Neuronal stem cell (in vitro differentiated cells): ENCODE measurements around the gene PSMB7.
A peak's percentile ranks its signal among the peaks of the same experiment; 100 is the strongest.

Experiments used
- DNase-seq: peaks from one replicate; pipeline ENCODE4 v3.0.0-alpha.2; 2013; ENCODE audit warnings: low spot score
- H2AFZ ChIP-seq: one replicate; pipeline ENCODE4 v1.6.1; 2013; ENCODE audit warnings: mild to moderate bottlenecking, low read length, inconsistent platforms
- H2AK5ac ChIP-seq: 2 replicates; pipeline ENCODE4 v1.6.1; 2013; ENCODE audit warnings: low read depth, mild to moderate bottlenecking, inconsistent platforms, low read length, moderate library complexity, mixed read lengths
- H2BK120ac ChIP-seq: 2 replicates; pipeline ENCODE4 v1.6.1; 2013; ENCODE audit warnings: low read depth, mild to moderate bottlenecking, inconsistent platforms, low read length, moderate library complexity, mixed read lengths
- H2BK12ac ChIP-seq: one replicate; pipeline ENCODE4 v1.6.1; 2013; ENCODE audit warnings: low read length, inconsistent platforms
- H2BK15ac ChIP-seq: 2 replicates; pipeline ENCODE4 v1.6.1; 2013; ENCODE audit warnings: mild to moderate bottlenecking, low read length, inconsistent platforms, mixed read lengths
- H2BK5ac ChIP-seq: one replicate; pipeline ENCODE4 v1.6.1; 2013; ENCODE audit warnings: inconsistent platforms, mild to moderate bottlenecking, low read length, moderate library complexity
- H3K14ac ChIP-seq: one replicate; pipeline ENCODE4 v1.6.1; 2013; ENCODE audit warnings: low read length, inconsistent platforms
- H3K18ac ChIP-seq: 2 replicates; pipeline ENCODE4 v1.6.1; 2013; ENCODE audit warnings: low read length, inconsistent platforms
- H3K23ac ChIP-seq: 2 replicates; pipeline ENCODE4 v1.6.1; 2013; ENCODE audit warnings: low read depth, mild to moderate bottlenecking, mixed read lengths, low read length, inconsistent platforms; ENCODE audit not compliant: poor library complexity
- H3K27ac ChIP-seq: replicated peaks from 3 replicates; pipeline ENCODE4 v1.5.1; 2013; ENCODE audit warnings: low read length, inconsistent platforms
- H3K27me3 ChIP-seq, 3 experiments: 2 replicates each; pipeline ENCODE4 v1.6.1; 2013; ENCODE audit warnings: low read length in 3 of 3, mild to moderate bottlenecking in 2 of 3, inconsistent platforms in 1 of 3, low read depth in 1 of 3, mixed read lengths in 1 of 3, moderate library complexity in 1 of 3; ENCODE audit not compliant: control insufficient read depth in 3 of 3, insufficient read depth in 3 of 3
- H3K36me3 ChIP-seq, 2 donors: replicated peaks in 1 of 2; 2 replicates each; pipeline ENCODE4 v1.6.1; 2013; ENCODE audit warnings: low read length in 2 of 2; ENCODE audit not compliant: control insufficient read depth in 2 of 2, insufficient read depth in 2 of 2
- H3K4ac ChIP-seq: 2 replicates; pipeline ENCODE4 v1.6.1; 2013; ENCODE audit warnings: inconsistent platforms, mild to moderate bottlenecking, low read length, moderate library complexity
- H3K4me1 ChIP-seq, 2 donors: 1 replicate in 1 of 2; 2 replicates in 1 of 2; pipeline ENCODE4 v1.6.1; 2013; ENCODE audit warnings: low read length in 2 of 2, low read depth in 1 of 2; ENCODE audit not compliant: control insufficient read depth in 2 of 2, insufficient read depth in 1 of 2
- H3K4me2 ChIP-seq: one replicate; pipeline ENCODE4 v1.6.1; 2013; ENCODE audit warnings: mild to moderate bottlenecking, low read length, inconsistent platforms; ENCODE audit not compliant: insufficient read depth, poor library complexity, severe bottlenecking
- H3K4me3 ChIP-seq, 2 donors: 2 replicates each; pipeline ENCODE4 v1.5.1; 2013; ENCODE audit warnings: low read length in 2 of 2, mild to moderate bottlenecking in 2 of 2, inconsistent platforms in 1 of 2, moderate library complexity in 1 of 2
- H3K79me1 ChIP-seq: one replicate; pipeline ENCODE4 v1.6.1; 2013; ENCODE audit warnings: low read depth, mild to moderate bottlenecking, inconsistent platforms, low read length, moderate library complexity
- H3K9ac ChIP-seq: one replicate; pipeline ENCODE4 v1.6.1; 2013; ENCODE audit warnings: mild to moderate bottlenecking, low read depth, low read length, inconsistent platforms; ENCODE audit not compliant: poor library complexity
- H3K9me3 ChIP-seq, 2 donors: replicated peaks in 1 of 2; 2 replicates each; pipeline versions ENCODE3 to v1.6.1; 2013; ENCODE audit warnings: low read length in 2 of 2, mild to moderate bottlenecking in 2 of 2, inconsistent platforms in 1 of 2, low read depth in 1 of 2, mixed read lengths in 1 of 2, moderate library complexity in 1 of 2; ENCODE audit not compliant: control insufficient read depth in 2 of 2, insufficient read depth in 1 of 2
- H4K8ac ChIP-seq: one replicate; pipeline ENCODE4 v1.6.1; 2013; ENCODE audit warnings: low read depth, mild to moderate bottlenecking, inconsistent platforms, low read length, moderate library complexity
- H4K91ac ChIP-seq: one replicate; pipeline ENCODE4 v1.6.1; 2013; ENCODE audit warnings: low read length, low read depth, mild to moderate bottlenecking, inconsistent platforms; ENCODE audit not compliant: poor library complexity
- WGBS, 2 donors: extraction: QIAGEN DNeasy Blood & Tissue Kit; methylation state at CpG; one replicate each; pipeline ENCODE4 v1.1.7; 2013; ENCODE audit warnings: missing lambda C conversion rate in 2 of 2, mixed read lengths in 1 of 2; ENCODE audit not compliant: insufficient read length in 2 of 2, insufficient replicate concordance in 1 of 2; ENCODE audit errors: extremely low coverage in 2 of 2; 5-methylcytosine and 5-hydroxymethylcytosine counted together

PSMB7 gene

GRCh38 chr9:124340219-124341069 is 74.8 kb downstream of the PSMB7 start:
- Histone ChIP-seq H3K9me3 (peaks cover 10 to 21% of the 10 kb centered on the region in 2 donors), H2BK5ac (no peak overlapping the region), H4K91ac (no peak overlapping the region)

GRCh38 chr9:124339603-124340146 is 75.6 kb downstream of the PSMB7 start:
- Histone ChIP-seq H3K14ac (no peak overlapping the region), H3K23ac (no peak overlapping the region), H4K8ac (no peak overlapping the region), H3K4ac (no peak overlapping the region), H3K4me2 (no peak overlapping the region), H3K9me3 (peaks cover 10 to 21% of the 10 kb centered on the region in 2 donors), H2AFZ (no peak overlapping the region), H3K9ac (no peak overlapping the region), H3K27me3 (no peaks in the 10 kb centered on the region), H3K79me1 (peaks cover 4% of the 10 kb centered on the region), H2BK15ac (no peak overlapping the region), H3K36me3 (peaks cover 32 to 90% of the 10 kb centered on the region in 2 donors), H3K4me1 (peaks cover 9 to 29% of the 10 kb centered on the region in 2 donors), H3K18ac (peak overlapping the region; percentile 53), H3K27ac (no peak overlapping the region), H2AK5ac (no peak overlapping the region), H2BK12ac (no peak overlapping the region), H3K4me3 (peak overlapping the region in 1 of 2 donors; percentile 9), H4K91ac (no peak overlapping the region), H2BK5ac (no peak overlapping the region), H2BK120ac (no peak overlapping the region)
- no peak for DNase-seq
- WGBS, 2 donors: no CpG with 5 or more reads among the region's 13 CpGs

More at GRCh38 chr9:124340219-124341069, 74.8 kb downstream of the PSMB7 start:
- no peak overlapping the region for H2AFZ ChIP-seq
- no peak overlapping the region for H3K27ac ChIP-seq
- H2AK5ac ChIP-seq: peak overlapping the region; percentile 58
- H3K18ac ChIP-seq: peak overlapping the region; percentile 69
- H2BK12ac ChIP-seq: no peak overlapping the region
- H3K27me3 ChIP-seq: no peaks in the 10 kb centered on the region
- no peak overlapping the region for H3K4me3 ChIP-seq
- H3K79me1 ChIP-seq: peaks cover 4% of the 10 kb centered on the region
- no peak overlapping the region for H4K8ac ChIP-seq
- WGBS, 2 donors: no CpG with 5 or more reads among the region's 18 CpGs
- no peak overlapping the region for H2BK120ac ChIP-seq
- H3K36me3 ChIP-seq: peaks cover 29 to 90% of the 10 kb centered on the region in 2 donors
- no peak for DNase-seq
- no peak overlapping the region for H3K4ac ChIP-seq
- H3K23ac ChIP-seq: peak overlapping the region; percentile 92
- H3K4me1 ChIP-seq: peaks cover 9 to 29% of the 10 kb centered on the region in 2 donors
- H2BK15ac ChIP-seq: peak overlapping the region; percentile 86
- H3K4me2 ChIP-seq: no peak overlapping the region
- H3K14ac ChIP-seq: no peak overlapping the region
- peak overlapping the region; percentile 38 for H3K9ac ChIP-seq

DNA sequence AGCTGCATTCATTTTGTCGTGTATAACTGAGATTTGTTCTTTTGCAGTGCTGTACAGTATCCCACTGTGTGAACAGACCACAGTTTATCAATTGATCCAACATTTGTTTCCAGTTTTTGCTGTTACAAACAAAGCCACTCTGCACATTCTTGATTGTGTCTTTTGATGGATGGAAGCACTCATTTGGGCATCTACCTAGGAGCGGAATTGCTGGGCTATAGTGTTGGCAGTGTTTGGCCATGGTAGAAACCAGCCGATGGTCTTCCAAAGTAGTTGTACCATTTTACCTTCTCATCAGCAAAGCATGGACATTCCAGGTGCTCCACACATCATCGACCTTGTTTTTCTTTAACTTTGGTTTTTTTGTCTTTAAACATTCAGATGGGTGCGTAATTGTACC is 77.7 kb downstream of the PSMB7 start:
- Histone ChIP-seq H4K8ac (no peak overlapping the region), H3K18ac (no peak overlapping the region), H3K4me1 (peaks cover 8 to 14% of the 10 kb centered on the region in 2 donors), H2AK5ac (no peak overlapping the region), H2BK120ac (no peak overlapping the region), H3K27ac (no peak overlapping the region), H3K23ac (no peak overlapping the region), H3K9ac (no peak overlapping the region), H2BK12ac (no peak overlapping the region), H4K91ac (no peak overlapping the region), H3K4me3 (no peak overlapping the region), H3K4me2 (no peak overlapping the region), H3K36me3 (peaks cover 28 to 89% of the 10 kb centered on the region in 2 donors), H2BK5ac (no peak overlapping the region), H3K27me3 (no peaks in the 10 kb centered on the region), H3K4ac (no peak overlapping the region), H3K9me3 (peaks cover 8 to 21% of the 10 kb centered on the region in 2 donors), H3K14ac (no peak overlapping the region), H2AFZ (no peak overlapping the region), H2BK15ac (no peak overlapping the region), H3K79me1 (peaks cover 4% of the 10 kb centered on the region)
- no peak for DNase-seq
- no CpG with 5 or more reads among the region's 5 CpGs for WGBS, 2 donors

DNA sequence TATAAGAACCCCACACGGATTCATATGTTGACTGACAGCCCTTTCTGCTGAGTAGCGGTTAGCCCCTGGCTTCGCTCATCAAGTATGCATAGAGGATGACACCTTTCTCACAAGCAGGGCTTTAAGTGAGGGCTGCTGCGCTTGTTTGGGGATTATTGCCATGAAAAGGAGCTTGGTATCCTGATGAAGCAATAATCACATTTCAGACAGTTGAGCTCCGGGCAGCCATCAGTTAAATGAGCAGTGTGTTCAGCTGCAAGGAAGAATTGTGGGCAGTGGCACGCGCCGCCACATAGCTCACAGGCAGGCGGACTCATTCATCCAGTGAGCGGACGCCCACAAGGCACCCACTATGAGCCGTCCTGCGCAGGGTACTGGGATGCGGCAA is 79.9 kb downstream of the PSMB7 start:
- Histone ChIP-seq H3K27me3 (no peaks in the 10 kb centered on the region), H3K27ac (no peak overlapping the region)
- no CpG with 5 or more reads among the region's 14 CpGs for WGBS, 2 donors

More for the DNA sequence above, 79.9 kb downstream of the PSMB7 start:
- peaks cover 2% of the 10 kb centered on the region for H3K79me1 ChIP-seq
- peaks cover 8 to 21% of the 10 kb centered on the region in 2 donors for H3K9me3 ChIP-seq
- peaks cover 29 to 90% of the 10 kb centered on the region in 2 donors for H3K36me3 ChIP-seq
- H3K4me1 ChIP-seq: peaks cover 10 to 17% of the 10 kb centered on the region in 2 donors
- H4K8ac ChIP-seq: no peak overlapping the region
- no peak overlapping the region for H3K4me3 ChIP-seq
- no peak overlapping the region for H3K4me2 ChIP-seq
- H3K14ac ChIP-seq: no peak overlapping the region
- H2BK120ac ChIP-seq: no peak overlapping the region
- H3K9ac ChIP-seq: no peak overlapping the region
- no peak overlapping the region for H3K4ac ChIP-seq
- no peak overlapping the region for H4K91ac ChIP-seq
- H2BK15ac ChIP-seq: no peak overlapping the region
- no peak overlapping the region for H2BK12ac ChIP-seq
- no peak overlapping the region for H2AFZ ChIP-seq
- H3K18ac ChIP-seq: no peak overlapping the region
- H3K23ac ChIP-seq: no peak overlapping the region
- no peak overlapping the region for H2BK5ac ChIP-seq
- DNase-seq: no peak
- H2AK5ac ChIP-seq: no peak overlapping the region
